ENCODE results near the gene USP20.

USP20 gene

GRCh38 chr9:129802833-129803675 lies 32.2 kb upstream of the USP20 start, which contains the start of gene TOR1B:
TOR1B (plus strand) TSS chr9:129803184; CDS start chr9:129803213, 29 bp downstream.
- in situ Hi-C loops (cut with HindIII; ENCODE audit: low sequenced_read_pairs), result no loop called here
- TF ChIP-seq CTCF (IDR thresholded peaks at IDR 0.05; ENCODE audit: low read depth, low read length), result no peak
- peak; percentile 94 for DNase-seq (ENCODE audit: low read depth, low spot score)
- H3K4me3 ChIP-seq (ENCODE audit: low read depth, low read length), result peak within 1 kb of the TSS; percentile 67

- in situ Hi-C loops (cut with HindIII; ENCODE audit: low sequenced_read_pairs), result no loop called here
- no peak for TF ChIP-seq CTCF (IDR thresholded peaks at IDR 0.05; ENCODE audit: low read depth, low read length)
- H3K4me3 ChIP-seq (ENCODE audit: low read depth, low read length), result peak overlapping the region; percentile 67
- DNase-seq (ENCODE audit: low read depth, low spot score), result peak; percentile 15
Observed at GRCh38 chr9:129803676-129804060, 31.6 kb upstream of the USP20 start.

- in situ Hi-C loops (cut with HindIII; ENCODE audit: low sequenced_read_pairs), result no loop called here
- no peak overlapping the region for H3K4me3 ChIP-seq (ENCODE audit: low read depth, low read length)
- TF ChIP-seq CTCF (IDR thresholded peaks at IDR 0.05; ENCODE audit: low read depth, low read length), result no peak
- no peak for DNase-seq (ENCODE audit: low read depth, low spot score)
Observed at GRCh38 chr9:129806061-129806460, 29.2 kb upstream of the USP20 start.

- H3K4me3 ChIP-seq (ENCODE audit: low read depth, low read length), result no peak overlapping the region
- in situ Hi-C loops (cut with HindIII; ENCODE audit: low sequenced_read_pairs), result no loop called here
- no peak for TF ChIP-seq CTCF (IDR thresholded peaks at IDR 0.05; ENCODE audit: low read depth, low read length)
- DNase-seq (ENCODE audit: low read depth, low spot score), result no peak
Observed at GRCh38 chr9:129809346-129809745, 25.9 kb upstream of the USP20 start.

DNA sequence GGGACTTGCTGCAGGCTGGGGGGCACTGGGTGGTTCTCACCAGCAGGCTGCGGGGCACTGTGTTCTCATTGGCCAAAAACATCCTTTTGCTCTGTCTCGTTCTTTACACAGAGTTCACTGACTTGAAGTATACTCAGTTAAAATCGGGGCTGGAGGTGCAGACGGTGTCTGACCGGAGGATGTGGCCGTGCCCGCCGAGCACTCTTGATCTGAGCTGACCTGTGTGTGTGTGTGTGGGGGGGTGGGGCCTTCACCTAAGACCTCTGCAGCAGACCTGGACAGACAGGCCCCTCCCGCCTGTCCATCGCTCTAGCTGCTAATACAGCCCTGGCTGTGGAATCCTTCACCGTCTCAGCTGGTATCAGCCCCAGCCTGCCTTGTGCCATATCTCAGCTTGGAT lies 25.1 kb upstream of the USP20 start:
- no peak for DNase-seq (ENCODE audit: low read depth, low spot score)
- in situ Hi-C loops (cut with HindIII; ENCODE audit: low sequenced_read_pairs), result no loop called here
- no peak overlapping the region for H3K4me3 ChIP-seq (ENCODE audit: low read depth, low read length)
- TF ChIP-seq CTCF (IDR thresholded peaks at IDR 0.05; ENCODE audit: low read depth, low read length), result no peak

DNA sequence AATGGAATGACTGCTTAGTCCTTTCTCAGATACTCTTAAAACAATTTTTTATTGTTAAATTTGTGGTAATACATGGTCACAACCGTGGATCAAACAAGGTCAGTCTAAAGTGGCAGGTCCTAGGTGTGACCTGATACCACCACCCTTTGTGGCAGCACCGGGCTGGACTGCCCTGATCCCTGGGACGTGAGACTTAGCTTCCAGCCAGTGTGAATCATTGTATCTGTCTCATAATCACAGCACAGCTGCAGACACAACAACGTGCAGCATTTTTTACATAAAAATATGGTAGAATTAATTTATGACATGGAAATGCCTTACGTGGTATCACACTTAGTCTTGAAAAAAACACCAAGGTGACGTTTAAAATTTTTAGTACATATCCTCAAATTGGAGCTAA lies 24.5 kb upstream of the USP20 start:
- in situ Hi-C loops (cut with HindIII; ENCODE audit: low sequenced_read_pairs), result no loop called here
- no peak for TF ChIP-seq CTCF (IDR thresholded peaks at IDR 0.05; ENCODE audit: low read depth, low read length)
- no peak for DNase-seq (ENCODE audit: low read depth, low spot score)
- H3K4me3 ChIP-seq (ENCODE audit: low read depth, low read length), result no peak overlapping the region
